PFSK-1 (cell line): ENCODE measurements around the gene PVR.

ENCODE experiments used
- FOXP2 ChIP-seq: optimal IDR thresholded peaks from 2 replicates; pipeline ENCODE3; 2011; ENCODE audit warnings: borderline replicate concordance, control low read depth, inconsistent platforms; ENCODE audit not compliant: insufficient read depth; ENCODE audit errors: extremely low read length, extremely low read depth
- POLR2AphosphoS5 ChIP-seq: IDR thresholded peaks from 2 replicates; pipeline ENCODE4 v1.6.1; 2012; ENCODE audit warnings: low read depth, mild to moderate bottlenecking, control low read depth, low read length, moderate library complexity
- SIN3A ChIP-seq: IDR thresholded peaks from 2 replicates; pipeline ENCODE4 v1.6.1; 2012; ENCODE audit warnings: mild to moderate bottlenecking, low read length, moderate library complexity, borderline replicate concordance; ENCODE audit not compliant: insufficient read depth
- TAF1 ChIP-seq: IDR thresholded peaks from 2 replicates; pipeline ENCODE4 v1.6.1; 2012; ENCODE audit warnings: low read length, control low read depth, borderline replicate concordance; ENCODE audit not compliant: insufficient read depth
- TF ChIP-seq, protein P1 (sequence below), 2 experiments: IDR thresholded peaks; 2 replicates each; pipeline versions ENCODE4 v1.6.1 to v1.8.0; 2011 to 2012; ENCODE audit warnings: low read depth in 2 of 2, low read length in 2 of 2, control low read depth in 1 of 2, inconsistent platforms in 1 of 2, mild to moderate bottlenecking in 1 of 2, moderate library complexity in 1 of 2; ENCODE audit not compliant: insufficient read depth in 1 of 2

PVR gene

DNA sequence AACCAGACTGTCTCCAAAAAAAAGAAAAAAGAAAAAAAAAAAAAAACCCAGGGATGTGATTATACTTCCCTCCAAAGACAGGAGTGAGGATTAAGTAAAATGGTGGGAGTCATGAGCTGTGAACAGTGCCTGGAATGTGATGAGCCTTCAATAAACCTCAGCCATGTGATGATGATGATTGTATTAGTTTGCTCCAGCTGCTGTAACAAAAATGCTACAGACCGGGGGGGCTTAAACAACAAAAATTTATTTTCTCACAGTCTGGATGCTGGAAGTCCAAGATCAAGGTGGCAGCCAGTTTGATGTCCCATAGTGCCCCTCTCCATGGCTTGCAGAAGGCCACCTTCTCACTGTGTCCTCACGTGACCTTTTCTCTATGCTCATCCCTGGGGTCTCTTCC lies 8.9 kb upstream of the PVR start:
- TF ChIP-seq POLR2AphosphoS5 (no peak), SIN3A (no peak), TAF1 (no peak), FOXP2 (no peak)
- TF ChIP-seq, protein P1, sequence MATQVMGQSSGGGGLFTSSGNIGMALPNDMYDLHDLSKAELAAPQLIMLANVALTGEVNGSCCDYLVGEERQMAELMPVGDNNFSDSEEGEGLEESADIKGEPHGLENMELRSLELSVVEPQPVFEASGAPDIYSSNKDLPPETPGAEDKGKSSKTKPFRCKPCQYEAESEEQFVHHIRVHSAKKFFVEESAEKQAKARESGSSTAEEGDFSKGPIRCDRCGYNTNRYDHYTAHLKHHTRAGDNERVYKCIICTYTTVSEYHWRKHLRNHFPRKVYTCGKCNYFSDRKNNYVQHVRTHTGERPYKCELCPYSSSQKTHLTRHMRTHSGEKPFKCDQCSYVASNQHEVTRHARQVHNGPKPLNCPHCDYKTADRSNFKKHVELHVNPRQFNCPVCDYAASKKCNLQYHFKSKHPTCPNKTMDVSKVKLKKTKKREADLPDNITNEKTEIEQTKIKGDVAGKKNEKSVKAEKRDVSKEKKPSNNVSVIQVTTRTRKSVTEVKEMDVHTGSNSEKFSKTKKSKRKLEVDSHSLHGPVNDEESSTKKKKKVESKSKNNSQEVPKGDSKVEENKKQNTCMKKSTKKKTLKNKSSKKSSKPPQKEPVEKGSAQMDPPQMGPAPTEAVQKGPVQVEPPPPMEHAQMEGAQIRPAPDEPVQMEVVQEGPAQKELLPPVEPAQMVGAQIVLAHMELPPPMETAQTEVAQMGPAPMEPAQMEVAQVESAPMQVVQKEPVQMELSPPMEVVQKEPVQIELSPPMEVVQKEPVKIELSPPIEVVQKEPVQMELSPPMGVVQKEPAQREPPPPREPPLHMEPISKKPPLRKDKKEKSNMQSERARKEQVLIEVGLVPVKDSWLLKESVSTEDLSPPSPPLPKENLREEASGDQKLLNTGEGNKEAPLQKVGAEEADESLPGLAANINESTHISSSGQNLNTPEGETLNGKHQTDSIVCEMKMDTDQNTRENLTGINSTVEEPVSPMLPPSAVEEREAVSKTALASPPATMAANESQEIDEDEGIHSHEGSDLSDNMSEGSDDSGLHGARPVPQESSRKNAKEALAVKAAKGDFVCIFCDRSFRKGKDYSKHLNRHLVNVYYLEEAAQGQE (IDR thresholded peaks at IDR 0.05; ENCODE audit: insufficient read depth in 1 of 2, low read depth in 2 of 2, low read length in 2 of 2): no peak

DNA sequence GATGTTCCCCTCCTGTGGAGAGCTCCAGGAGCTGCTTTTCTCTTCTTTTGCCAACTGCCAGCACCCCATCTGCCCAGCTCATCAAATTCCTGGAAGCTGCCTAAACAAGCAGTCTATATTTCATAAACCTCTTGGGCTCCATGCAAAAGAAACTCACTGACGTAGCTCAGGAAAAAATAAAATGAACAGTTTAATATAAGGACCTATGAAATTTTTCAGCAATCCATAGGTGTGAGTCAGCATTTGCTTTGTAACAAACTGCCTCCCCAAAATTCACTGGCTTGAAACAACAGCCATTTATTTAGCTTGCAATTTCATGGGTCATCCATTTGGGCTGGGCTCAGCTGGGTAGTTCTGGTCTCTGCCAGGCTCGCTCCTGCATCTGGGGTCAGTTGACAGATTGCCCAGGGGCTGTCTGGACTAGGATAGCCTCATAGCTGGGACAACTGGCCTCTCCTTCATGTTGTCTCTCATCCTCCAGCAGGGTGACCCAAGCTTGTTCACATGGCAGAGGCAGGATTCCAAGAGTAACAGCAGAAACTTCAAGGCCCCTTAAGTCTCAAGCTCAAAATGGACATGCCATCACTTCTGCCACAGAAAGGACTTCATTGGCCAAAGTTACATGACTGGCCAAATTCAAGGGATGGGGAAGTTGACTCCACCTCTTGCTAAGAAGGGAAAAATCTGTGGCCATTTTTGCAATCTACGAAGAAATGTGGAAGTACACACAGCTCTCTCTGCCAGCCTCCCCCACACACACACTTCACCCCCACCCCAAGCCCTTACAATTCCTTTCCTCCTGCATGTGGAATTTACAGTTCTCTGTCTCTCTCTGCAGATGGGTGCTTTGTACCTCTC lies 7.9 kb upstream of the PVR start:
- TF ChIP-seq TAF1: no peak
- TF ChIP-seq, protein P1 (IDR thresholded peaks at IDR 0.05; ENCODE audit: insufficient read depth in 1 of 2, low read depth in 2 of 2, low read length in 2 of 2): no peak
- no peak for TF ChIP-seq POLR2AphosphoS5
- no peak for TF ChIP-seq FOXP2
- no peak for TF ChIP-seq SIN3A

DNA sequence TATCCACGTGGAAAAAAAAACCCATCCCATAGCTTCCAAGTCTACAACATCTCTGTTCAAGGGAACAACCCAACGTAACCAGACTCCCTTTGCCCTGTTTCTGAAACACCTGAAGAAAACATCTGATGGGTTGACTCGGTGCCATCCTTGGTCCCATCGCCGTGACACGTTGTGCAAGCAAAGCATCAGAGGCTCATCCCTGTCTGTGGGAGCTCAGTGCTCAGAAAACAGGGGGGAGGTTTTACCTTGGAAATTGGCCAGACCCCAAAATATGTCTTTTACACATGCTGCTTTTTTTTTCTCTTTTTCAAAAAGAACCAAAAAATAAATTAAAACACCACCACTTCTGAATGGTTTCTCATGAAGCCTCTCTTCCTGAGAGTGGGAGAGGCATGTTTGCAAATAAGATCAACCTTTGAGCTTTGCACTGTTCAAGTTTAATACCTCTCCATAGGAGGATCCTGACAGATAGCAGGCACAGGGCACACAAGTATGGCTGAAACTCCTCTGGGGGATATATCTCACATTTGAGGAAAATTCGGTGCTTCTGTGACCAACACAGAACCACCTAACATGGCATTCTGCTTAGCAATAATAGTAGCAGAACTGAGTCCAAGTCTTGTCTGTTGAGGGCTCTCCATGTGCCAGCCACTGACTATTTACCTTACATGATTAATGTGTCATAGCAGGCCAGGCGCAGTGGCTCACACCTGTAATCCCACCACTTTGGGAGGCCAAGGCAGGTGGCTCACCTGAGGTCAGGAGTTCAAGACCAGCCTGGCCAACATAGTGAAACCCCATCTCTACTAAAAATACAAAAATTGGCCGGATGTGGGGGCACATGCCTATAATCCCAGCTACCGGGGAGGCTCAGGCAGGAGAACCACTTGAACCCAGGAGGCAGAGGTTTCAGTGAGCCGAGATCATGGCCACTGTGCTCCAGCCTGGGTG lies 7.0 kb upstream of the PVR start:
- TF ChIP-seq, protein P1 (IDR thresholded peaks at IDR 0.05; ENCODE audit: insufficient read depth in 1 of 2, low read depth in 2 of 2, low read length in 2 of 2): no peak

DNA sequence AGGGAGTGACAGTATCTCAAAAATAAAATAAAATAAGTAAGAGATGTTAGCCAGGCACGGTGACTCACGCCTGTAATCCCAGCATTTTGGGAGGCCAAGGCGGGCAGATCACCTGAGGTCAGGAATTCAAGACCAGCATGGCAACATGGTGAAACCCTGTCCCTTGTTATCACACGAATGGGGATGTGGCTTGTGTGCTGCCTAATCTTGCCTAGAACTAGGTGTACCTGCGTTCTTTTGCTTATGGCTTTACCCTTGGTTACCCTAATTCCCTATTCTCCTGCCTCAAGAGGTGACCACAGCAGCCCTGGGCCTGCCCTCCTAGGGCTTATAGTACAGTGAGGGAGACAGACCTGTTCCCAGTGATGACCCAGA lies 6.3 kb upstream of the PVR start:
- no peak for TF ChIP-seq TAF1
- TF ChIP-seq FOXP2: no peak

DNA sequence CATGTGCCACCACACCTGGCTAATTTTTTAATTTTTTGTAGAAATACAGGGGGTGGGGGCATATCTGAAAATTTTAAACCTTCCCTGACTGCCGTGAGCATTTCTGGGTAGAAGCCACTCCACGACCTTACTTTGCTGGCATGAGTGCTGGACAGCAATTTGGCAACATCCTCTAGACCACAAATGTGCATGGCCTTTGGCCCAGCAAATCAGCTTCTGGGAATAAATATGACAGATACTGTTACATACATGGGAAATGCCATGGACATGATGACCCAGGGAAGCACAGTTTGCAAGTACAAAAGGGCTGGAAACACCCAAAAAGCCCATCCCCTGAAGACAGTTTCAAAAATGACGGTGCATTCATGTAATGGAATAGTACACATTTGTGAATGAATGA lies 3.2 kb upstream of the PVR start:
- TF ChIP-seq POLR2AphosphoS5: no peak
- TF ChIP-seq, protein P1 (IDR thresholded peaks at IDR 0.05; ENCODE audit: insufficient read depth in 1 of 2, low read depth in 2 of 2, low read length in 2 of 2): peak; percentile 42 to 75; a peak in 1 of 4 replicates
